Omental fat pad (tissue), 4 donors: ENCODE results near the gene S100A11. TPM values are rescaled to one million over a fixed set of nuclear protein-coding genes. Genes with fewer than 3 reads are reported as not detected.

Source experiments
- ATAC-seq: fragments of 150-250 bp; one replicate; pipeline ENCODE4 v1.9.1; 2016; ENCODE audit warnings: mild to moderate bottlenecking, moderate library complexity; ENCODE audit not compliant: low FRiP score
- DNase-seq: peaks from one replicate; pipeline ENCODE4 v3.0.0-alpha.2; 2019; ENCODE audit warnings: low spot score
- total RNA-seq, 4 donors: library from RNA; depleted of rRNA; stranded (reverse); fragments of >200 nt; gene quantifications; one replicate each; pipeline ENCODE4 v1.1.0, GENCODE V29; 2016
- TF ChIP-seq, protein P1 (sequence below), 3 donors: fragments of 450-650 bp; IDR thresholded peaks; one replicate each; pipeline ENCODE4 v1.5.1; 2016 to 2017; ENCODE audit warnings: antibody characterized with exemption in 3 of 3, mild to moderate bottlenecking in 3 of 3, moderate library complexity in 2 of 3

S100A11 gene
- total RNA-seq, 4 donors from 2014 or later, result 211 to 389 (median 295) TPM

DNA sequence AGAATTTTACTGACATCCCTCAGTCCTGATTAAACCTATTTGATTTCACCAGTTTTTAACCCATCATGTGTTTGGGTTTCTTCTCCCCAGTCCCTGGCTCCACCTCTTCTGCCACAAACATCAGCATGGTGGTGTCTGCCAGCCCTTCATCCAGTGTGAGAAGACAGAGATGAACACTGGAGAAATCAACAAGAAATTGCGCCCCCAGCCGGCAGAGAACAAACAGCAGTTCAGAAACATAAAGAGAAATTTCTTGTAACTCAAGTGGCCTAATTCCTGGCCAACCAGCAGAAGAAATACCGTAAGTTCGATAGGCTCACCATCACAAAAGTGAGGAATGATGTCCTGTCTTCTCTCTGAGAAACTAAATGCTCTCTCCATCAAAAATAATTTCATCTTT lies 18.3 kb downstream of the S100A11 start:
- TF ChIP-seq, protein P1, sequence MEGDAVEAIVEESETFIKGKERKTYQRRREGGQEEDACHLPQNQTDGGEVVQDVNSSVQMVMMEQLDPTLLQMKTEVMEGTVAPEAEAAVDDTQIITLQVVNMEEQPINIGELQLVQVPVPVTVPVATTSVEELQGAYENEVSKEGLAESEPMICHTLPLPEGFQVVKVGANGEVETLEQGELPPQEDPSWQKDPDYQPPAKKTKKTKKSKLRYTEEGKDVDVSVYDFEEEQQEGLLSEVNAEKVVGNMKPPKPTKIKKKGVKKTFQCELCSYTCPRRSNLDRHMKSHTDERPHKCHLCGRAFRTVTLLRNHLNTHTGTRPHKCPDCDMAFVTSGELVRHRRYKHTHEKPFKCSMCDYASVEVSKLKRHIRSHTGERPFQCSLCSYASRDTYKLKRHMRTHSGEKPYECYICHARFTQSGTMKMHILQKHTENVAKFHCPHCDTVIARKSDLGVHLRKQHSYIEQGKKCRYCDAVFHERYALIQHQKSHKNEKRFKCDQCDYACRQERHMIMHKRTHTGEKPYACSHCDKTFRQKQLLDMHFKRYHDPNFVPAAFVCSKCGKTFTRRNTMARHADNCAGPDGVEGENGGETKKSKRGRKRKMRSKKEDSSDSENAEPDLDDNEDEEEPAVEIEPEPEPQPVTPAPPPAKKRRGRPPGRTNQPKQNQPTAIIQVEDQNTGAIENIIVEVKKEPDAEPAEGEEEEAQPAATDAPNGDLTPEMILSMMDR (IDR thresholded peaks at IDR 0.05), result no peak
- DNase-seq, result no peak
- ATAC-seq, result no peak

DNA sequence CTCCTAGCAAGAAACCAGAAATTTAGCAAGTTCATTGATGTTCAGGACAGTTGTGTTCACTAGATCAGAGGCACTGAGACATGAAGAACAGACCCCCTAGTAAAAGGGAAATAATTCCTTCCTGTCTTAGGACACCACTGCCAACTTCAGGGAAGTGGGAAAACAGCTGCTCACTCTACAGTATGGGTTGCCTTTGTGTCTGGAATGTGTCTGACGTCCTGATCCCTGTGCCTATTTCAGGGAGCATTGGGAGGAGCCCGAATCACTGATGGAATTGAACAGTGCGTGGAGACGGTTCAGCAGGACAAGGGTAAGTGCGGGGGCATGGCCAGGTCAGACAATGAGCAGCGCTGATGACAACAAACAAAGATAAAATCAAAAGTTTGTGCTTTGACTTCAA lies 21.0 kb downstream of the S100A11 start:
- TF ChIP-seq, protein P1 (IDR thresholded peaks at IDR 0.05), result no peak
- DNase-seq, result no peak
- no peak for ATAC-seq

DNA sequence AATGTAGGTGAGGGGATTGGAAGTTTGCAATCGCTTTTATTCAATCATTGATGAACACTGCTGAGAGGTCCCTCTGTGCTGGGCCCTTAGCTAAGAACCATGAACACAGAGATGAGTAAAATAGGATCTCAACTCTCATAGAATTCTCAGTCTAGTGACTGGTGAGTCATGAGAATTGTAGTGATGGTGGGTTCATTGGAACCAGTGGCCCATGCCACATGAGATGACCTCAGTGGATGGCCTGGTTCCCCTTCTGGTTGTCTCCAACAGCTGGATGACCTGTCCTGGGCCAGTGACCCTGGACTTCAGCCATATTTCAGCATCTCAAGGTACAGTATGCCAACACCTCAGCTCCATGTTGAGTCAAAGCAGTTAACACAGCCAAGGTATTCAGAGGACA lies 21.9 kb downstream of the S100A11 start:
- TF ChIP-seq, protein P1 (IDR thresholded peaks at IDR 0.05), result no peak
- DNase-seq, result no peak
- ATAC-seq, result no peak

DNA sequence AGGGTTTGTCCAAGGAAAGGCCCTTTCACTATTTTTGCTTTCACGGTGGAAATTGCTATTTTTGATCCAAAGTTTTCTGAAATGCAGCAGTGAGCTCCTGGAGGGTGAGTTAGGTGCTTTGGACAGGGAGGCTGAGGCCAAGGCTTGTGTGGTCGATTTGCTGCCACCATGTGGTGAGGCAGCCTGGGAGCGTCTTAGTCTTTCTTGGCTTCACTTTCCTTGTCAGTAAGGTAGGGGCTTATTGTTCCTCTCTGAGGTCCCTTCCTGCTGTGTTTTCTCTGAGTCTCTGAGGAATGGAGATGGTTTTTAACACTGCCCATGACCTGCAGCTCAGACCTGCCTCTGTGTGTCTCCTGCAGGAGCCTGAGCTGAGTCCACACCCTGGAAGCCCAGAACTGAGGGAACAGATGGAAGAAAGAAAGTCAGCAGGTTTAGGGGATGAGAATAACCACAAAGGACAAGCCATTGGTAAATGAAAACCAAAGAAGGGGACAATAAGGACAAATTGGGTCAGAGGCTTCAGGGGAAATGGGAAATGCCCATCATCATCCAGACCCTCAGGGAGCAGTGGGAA lies 23.1 kb downstream of the S100A11 start:
- TF ChIP-seq, protein P1 (IDR thresholded peaks at IDR 0.05), result no peak
- no peak for ATAC-seq
- no peak for DNase-seq

DNA sequence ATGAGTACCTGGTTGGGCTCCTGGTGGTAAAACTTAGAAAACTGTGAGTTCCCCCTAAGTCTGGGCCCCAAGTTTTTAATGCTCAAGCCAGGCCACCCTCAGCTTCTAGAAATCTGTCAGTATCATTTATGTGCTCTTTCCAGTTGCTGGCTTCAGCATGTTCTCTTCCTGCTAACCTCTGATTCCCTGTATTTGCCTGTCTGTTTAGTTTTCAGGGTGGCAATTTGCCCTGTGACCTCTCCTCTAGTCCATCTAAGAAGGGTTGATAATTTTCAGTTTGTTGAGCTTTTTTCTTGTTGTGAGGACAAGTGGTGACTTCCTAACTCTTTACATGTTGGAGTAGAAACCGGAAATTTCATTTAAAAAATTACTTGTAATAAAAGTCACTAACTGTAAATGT lies 27.1 kb downstream of the S100A11 start:
- ATAC-seq, result no peak
- DNase-seq, result no peak
- TF ChIP-seq, protein P1 (IDR thresholded peaks at IDR 0.05), result no peak

DNA sequence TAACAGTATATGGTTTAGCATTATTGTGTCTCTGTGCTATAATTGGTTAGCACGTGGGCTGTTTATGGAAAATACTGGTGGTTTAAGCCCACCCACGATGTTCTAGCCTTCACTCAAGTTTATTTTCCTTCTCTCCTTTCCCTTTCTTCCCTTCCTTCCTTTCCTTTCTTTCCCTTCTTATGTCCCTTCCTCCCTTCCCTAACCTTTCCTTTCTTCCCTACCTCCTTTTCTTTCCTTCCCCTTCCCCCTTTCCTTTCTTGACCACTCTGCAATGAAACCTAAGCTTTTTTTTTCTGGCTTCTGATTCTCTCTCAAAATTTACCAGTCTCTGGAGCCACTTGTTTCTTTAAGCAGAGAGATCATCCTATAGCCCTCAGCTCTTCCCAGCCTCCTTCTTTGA lies 29.8 kb downstream of the S100A11 start:
- TF ChIP-seq, protein P1 (IDR thresholded peaks at IDR 0.05), result no peak
- DNase-seq (no peak), ATAC-seq (no peak)

DNA sequence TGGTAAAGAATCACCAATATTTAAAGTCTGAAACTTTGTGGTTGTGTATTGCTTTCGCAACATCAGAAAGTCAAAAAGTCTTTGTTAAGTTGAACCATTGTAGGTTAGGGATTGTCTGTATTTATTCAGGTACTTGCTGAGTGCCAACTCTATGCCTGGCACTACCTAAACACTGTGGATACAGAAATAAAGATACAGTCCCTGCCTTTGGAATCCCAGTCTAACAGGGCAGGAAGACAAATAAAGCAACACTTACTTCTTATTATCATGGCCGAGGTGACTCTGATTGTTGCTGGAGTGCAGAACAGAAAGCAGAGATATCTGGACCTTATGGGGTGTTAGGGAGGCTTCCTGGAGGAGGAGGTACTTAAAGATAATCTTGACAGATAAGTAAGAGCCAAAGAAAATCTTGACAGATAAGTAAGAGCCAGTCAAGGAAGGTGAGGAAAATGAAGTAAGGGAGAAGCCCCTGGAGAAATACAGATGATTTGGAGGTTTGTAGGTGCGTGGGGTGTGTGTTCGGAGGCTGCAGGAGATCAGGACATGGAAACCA lies 31.4 kb downstream of the S100A11 start:
- TF ChIP-seq, protein P1 (IDR thresholded peaks at IDR 0.05), result no peak
- DNase-seq (no peak), ATAC-seq (no peak)
